Kidney tubule cell (primary cell): Measurements from ENCODE around the gene RNF144A.
A peak's percentile ranks its signal among the peaks of the same experiment; 100 is the strongest.
"Not testable (repeated sequence)": the region's sequence is repeated elsewhere in the genome, so short reads cannot be mapped to it uniquely, and the experiment has no call there.

Experiments
- DNase-seq: peaks from one replicate; pipeline ENCODE4 v3.0.0-alpha.2; 2018; ENCODE audit warnings: low spot score

The RNF144A gene

GRCh38 chr2:6917071-6917760, at the start of gene RNF144A:
TSS of gene RNF144A (plus strand) at chr2:6917412. CDS start at chr2:6996927, 79,515 bp downstream.
- peak; percentile 72 for DNase-seq

GRCh38 chr2:6872394-6872793, 44.8 kb upstream of the RNF144A start:
- no peak for DNase-seq

- no peak for DNase-seq
These were observed 43.2 kb upstream of the RNF144A start for GRCh38 chr2:6874032-6874431.

- no peak for DNase-seq
These were observed 40.9 kb upstream of the RNF144A start for GRCh38 chr2:6876309-6876708.

GRCh38 chr2:6877402-6878304, 39.6 kb upstream of the RNF144A start, which contains the start of gene RSAD2:
TSS of gene RSAD2 (plus strand) at chr2:6877777. CDS start at chr2:6877801, 24 bp downstream.
- DNase-seq = peak; percentile 84

GRCh38 chr2:6878549-6878948, 38.7 kb upstream of the RNF144A start:
- DNase-seq = no peak

GRCh38 chr2:6879011-6879410, 38.2 kb upstream of the RNF144A start:
- DNase-seq = no peak

- no peak for DNase-seq
These were observed 36.9 kb upstream of the RNF144A start for GRCh38 chr2:6880200-6880733.

- no peak for DNase-seq
These were observed 36.2 kb upstream of the RNF144A start for GRCh38 chr2:6881046-6881445.

GRCh38 chr2:6881516-6881915, 35.7 kb upstream of the RNF144A start:
- no peak for DNase-seq

- no peak for DNase-seq
These were observed 33.6 kb upstream of the RNF144A start for GRCh38 chr2:6883448-6884122.

GRCh38 chr2:6885551-6885950, 31.7 kb upstream of the RNF144A start:
- DNase-seq = no peak

- DNase-seq = no peak
These were observed 31.2 kb upstream of the RNF144A start for GRCh38 chr2:6885968-6886367.

GRCh38 chr2:6887751-6888192, 29.4 kb upstream of the RNF144A start:
- DNase-seq = no peak

GRCh38 chr2:6888724-6889123, 28.5 kb upstream of the RNF144A start:
- DNase-seq = no peak

- no peak for DNase-seq
These were observed 23.2 kb upstream of the RNF144A start for GRCh38 chr2:6893876-6894482.

- peak; percentile 37 for DNase-seq
These were observed 20.1 kb upstream of the RNF144A start for GRCh38 chr2:6896930-6897759.

GRCh38 chr2:6902581-6902980, 14.6 kb upstream of the RNF144A start:
- DNase-seq = not testable (repeated sequence)

- DNase-seq = no peak
These were observed 11.5 kb upstream of the RNF144A start for GRCh38 chr2:6905668-6906067.

GRCh38 chr2:6906165-6906741, 11.0 kb upstream of the RNF144A start:
- no peak for DNase-seq
